Glomerular visceral epithelial cell (primary cell): Measurements from ENCODE around the gene HPDL.

Experiments
- DNase-seq: peaks from one replicate; pipeline ENCODE4 v3.0.0-alpha.2; 2016; ENCODE audit errors: extremely low spot score

HPDL gene

DNA sequence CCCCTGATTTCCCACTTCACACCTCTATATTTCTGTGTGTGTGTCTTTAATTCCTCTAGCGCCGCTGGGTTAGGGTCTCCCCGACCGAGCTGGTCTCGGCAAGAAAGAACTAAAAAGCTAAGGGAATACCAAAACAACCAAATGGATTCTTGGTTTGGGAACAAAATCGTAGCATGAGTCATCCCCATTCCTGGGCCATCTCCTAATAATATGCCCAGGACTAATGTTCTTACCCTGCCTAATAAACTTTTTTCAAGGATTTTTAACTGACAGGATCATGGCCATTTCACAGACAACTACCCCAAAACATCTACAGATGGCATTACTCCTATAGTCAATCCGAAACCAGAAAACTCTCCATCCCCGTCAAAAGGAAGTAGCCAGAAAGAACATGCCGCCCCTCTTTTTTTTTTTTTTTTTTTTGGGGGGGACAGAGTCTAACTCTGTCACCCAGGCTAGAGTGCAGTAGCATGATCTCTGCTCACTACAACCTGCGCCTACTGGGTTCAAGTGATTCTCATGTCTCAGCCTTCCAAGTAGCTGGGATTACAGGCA, 4.1 kb upstream of the HPDL start:
- no peak for DNase-seq

DNA sequence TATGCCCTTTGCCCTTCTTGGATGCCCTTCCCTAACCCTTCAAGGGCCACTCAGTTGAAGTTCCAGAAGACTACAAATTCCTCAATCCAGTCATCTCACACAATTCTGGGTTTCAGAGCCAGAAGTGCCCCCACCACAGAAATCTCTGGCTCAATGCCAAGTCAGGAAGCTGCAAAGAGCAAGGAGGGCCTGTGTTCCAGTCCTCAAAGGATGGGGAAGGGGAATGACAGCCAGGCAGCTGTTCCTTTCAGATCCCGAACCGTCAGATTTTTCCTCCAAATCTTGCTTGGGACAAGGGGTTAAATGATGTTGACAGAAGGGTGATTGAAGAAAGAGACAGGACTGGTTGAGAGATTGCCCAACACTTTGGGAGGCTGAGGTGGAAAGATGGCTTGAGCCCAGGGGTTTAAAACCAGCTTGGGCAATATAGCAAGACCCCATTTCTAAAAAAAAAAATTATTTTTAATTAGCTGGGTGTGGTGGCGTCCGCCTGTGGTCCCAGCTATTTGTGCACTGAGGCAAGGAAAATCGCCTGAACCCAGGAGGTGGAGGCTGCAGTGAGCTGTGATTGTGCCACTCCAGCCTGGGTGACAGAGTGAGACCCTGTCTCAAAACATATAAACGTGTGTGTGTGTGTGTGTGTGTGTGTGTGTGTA, 716 bp upstream of the HPDL start:
- no peak for DNase-seq

DNA sequence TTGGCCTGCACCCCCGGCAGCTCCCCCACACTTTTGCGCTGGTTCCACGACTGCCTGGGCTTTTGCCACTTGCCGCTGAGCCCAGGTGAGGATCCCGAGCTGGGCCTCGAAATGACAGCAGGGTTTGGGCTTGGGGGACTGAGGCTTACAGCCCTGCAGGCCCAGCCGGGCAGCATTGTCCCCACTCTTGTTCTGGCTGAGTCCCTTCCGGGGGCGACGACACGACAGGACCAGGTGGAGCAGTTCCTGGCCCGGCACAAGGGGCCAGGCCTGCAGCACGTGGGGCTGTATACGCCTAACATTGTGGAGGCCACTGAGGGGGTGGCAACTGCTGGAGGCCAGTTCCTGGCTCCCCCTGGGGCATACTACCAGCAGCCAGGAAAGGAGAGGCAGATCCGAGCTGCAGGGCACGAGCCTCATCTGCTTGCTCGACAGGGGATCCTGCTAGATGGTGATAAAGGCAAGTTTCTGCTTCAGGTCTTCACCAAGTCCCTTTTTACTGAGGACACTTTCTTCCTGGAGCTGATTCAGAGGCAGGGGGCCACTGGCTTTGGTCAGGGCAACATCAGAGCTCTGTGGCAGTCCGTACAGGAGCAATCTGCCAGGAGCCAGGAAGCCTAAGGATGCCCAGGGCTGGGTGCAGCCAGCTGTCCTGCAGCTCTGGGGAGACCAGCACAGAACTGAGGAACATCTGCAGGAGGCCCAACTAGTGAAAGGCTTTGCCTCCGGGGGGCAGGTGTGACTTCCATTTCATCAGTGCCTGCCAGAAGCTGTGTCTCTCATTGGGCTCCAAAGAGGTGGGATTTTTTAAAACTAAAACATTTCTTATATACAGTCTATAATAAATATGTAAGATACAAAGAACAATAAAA, 1.2 kb downstream of the HPDL start:
- DNase-seq: no peak

DNA sequence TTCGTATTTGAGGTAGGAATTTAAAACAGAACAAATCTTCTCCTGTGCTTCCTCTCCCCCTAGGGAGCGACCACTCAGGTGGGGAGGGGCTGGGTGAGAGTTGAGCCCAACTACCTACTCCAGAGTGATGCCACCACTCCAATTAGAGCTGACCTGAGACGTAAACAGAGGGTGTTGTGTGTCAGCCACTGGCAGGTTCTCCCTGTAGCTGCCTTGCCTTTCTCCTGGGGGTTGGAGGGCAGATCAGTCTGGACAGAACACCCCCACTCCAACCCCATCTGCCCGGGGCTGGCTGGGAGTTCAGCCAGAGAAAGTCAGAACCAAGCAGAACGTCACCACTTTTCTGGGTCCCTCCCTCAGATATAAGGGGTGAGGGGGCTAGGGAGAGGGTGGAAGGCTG, 2.0 kb downstream of the HPDL start:
- DNase-seq: no peak

- DNase-seq: no peak
Observed at GRCh38 chr1:45329445-45329844, 2.8 kb downstream of the HPDL start.

DNA sequence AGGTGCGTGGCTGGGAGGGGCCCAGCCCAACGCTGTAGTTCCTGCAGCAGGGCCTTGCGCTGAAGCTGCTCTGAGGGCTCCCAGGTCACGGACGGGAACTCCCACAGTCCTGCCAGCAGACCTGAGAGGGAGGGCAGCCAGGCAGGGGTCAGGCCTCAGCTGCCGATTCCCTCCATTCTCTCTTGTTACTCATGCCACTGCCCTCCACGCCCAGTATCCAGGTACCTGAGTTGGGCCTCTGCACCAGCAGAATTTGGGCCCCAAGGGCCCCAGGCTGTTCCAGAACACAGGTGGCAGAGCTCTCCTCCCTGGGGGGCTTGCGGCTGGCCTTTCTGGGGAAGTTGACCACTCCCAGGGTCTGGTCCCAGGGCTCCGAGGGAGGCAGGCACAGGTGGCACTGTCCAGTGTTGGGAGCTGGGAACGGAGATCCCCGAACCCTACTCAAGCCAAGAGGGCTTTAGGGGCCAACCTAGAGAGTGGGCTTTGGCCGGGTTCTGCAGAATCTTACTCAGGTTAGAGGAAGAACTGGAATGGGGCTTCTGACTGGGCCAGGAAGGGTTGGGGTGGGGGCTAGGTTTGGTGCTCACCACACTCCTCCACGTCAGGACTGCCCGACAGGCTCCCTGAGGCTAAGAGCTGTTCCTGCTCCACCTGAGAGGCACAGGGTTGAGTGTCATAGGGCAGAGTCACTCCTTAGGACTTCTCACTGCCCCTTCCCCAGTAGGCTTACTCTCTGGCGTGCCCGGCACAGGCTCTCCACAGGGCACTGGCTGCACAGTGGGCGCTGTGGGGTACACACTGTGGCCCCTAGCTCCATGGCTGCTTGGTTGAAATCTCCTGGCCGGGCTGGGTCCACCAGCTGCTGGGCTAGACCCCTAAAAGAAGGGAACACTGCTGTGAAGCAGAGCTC, 5.0 kb downstream of the HPDL start:
- no peak for DNase-seq

- DNase-seq: no peak
Observed at GRCh38 chr1:45332346-45332720, 5.6 kb downstream of the HPDL start.

DNA sequence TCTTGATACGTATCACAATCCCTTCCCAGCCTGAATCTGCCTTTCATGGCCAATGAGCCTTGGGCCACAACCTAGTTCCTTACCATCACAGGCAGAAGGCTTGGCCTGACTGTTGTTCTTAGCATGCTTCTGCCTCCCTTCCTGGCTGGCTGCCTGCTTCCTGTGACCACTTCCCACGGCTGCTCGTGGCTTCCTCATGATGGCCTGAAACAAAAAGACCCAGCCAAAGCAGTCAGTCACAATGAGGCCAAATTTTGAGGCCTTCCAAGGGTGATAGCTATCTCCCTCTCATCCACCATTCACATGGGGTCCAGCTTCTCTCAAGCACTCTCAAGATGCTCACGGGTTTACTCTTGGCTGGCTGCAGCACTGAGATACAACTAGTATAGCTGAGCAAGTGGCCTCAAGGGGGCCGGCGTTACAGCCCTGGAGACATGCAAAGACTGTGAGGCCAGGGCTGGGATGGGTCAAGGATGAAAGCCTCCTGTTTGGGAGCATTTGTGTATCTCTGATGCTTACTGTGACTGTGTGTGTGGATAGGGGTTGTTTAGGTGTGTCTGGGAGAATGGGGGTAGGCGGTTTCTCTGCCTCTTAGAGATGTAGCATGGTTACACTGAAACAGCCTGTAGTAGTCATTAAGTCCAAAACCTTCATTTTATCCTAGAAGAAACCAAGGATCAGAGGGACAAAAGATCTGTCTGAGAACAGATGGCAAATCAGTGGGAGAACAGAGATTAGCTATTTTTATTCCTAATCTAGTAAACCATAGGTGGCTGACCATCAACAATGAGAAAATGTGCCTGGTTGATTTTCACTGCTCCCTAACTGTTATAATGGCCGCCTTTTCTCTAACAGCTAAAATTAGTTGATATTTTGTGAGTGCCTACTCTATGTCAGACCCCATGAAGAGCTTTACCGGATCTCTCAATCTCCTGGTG, 7.9 kb downstream of the HPDL start:
- DNase-seq: no peak

GRCh38 chr1:45335855-45336324, 9.2 kb downstream of the HPDL start:
- no peak for DNase-seq

DNA sequence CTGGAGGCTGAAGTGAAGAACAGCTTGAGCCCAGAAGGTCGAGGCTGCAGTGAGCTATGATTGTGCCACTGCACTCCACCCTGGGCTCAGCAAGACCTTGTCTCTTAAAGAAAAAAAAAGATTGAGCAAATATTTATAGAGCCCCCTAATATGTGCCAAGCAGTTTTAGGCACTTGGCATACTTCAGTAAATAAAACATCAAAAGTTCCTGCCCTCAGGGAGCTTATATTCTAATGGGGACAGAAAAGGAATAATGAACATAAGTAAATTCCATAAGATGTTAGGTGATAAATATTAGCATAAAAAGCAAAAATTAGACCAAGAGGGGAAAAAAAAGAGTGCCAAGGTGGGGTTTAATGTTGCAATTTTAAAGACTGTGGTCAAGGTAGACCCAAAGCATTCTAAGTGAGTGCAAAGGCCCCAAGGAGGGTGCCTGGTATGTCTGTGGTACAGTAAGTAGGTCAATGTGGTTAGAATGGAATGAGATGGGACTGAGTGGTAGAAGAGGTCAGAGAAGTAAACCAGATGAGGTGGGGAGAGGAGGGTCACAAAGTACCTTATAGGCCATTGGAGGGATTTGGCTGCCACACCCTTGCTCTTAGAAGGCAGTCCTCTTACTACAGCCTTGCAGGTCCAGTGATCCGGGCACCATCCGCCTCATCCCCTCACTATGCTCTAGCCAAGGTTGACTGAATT, 11.1 kb downstream of the HPDL start:
- peak; percentile 73 for DNase-seq

DNA sequence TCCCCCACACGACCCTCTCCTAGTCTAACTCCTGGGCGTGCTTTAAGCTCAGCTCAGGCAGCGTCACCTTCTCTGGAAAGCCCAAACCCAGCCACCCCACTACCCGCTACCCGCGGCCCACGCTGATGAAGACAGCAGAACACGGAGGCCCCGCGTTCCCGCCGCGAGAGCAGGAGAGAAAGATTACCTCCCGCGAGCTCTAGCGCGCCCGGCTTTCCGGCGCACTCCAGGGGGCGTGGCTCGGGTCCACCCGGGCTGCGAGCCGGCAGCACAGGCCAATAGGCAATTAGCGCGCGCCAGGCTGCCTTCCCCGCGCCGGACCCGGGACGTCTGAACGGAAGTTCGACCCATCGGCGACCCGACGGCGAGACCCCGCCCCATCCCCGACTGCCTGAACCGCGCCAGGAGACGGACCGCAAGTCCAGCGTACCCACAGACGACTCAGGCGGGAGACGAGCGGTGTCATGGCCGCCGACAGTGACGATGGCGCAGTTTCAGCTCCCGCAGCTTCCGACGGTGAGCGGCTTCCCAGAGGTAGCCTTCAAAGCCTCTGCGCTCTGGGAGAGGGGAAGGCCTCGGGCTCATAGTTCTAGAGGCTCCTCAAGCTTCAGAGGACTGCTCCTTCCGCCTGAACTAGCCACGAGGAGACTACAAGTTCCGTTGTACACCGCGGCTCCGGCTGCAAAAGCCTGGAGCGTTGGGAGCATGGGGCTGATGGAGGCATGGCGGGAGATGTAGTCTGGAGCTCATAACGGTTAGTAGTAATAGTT, 13.3 kb downstream of the HPDL start, which contains the start of the genes MUTYH and TOE1:
Gene MUTYH, minus strand, starts transcription at position 652 of the 770 bp plus-strand sequence. CDS start 5,935 bp downstream, outside the sequence.
Gene TOE1, plus strand, starts transcription at position 382 of the 770 bp plus-strand sequence. Its CDS starts 83 bp downstream, at position 465.
- DNase-seq: peak; percentile 95

DNA sequence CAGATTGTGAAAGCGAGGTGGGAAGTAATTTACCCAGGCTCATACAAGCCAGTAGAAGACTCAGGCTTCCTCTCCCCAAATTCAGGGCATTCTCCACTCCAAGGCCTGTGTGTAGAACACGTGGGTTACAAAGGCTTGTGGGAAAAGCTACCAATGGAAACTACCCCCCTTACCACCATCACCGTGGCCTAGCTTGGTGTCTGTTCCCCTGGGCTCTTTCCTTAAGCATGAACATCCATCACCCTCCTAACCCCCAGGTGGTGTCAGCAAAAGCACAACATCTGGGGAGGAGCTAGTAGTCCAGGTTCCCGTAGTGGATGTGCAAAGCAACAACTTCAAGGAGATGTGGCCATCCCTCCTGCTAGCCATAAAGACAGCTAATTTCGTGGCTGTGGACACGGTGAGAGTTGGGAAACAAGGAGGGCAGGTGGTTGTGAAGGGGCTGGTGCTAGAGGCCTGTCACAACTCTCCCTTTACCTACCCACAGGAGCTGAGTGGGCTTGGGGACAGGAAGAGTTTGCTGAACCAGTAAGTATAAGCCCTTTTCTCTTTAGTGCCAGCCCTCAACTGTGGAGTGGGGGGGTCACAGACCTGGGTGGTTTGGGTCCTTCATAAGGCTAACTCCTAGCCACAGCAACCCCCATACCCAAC, 14.2 kb downstream of the HPDL start:
- DNase-seq: peak; percentile 18

DNA sequence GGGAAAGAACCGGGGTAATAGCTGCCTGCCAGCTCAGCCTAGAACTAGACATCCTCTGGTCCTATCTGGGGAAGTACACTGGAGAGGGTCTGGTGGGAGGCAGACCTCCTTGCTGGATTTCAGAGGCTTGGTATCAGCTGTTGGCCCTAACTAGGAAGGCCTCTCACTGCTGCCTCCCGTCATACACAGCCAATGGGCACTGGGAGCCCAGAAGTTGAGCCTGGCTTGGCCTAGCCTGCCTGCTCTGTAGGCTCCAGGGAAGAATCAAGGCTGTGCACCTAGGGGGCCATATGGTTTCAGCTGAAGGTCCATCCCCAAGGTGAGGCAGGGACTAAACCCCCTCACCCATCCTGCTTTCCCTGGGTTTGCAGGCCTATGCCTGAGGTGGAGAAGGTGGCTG, 17.8 kb downstream of the HPDL start:
- no peak for DNase-seq

DNA sequence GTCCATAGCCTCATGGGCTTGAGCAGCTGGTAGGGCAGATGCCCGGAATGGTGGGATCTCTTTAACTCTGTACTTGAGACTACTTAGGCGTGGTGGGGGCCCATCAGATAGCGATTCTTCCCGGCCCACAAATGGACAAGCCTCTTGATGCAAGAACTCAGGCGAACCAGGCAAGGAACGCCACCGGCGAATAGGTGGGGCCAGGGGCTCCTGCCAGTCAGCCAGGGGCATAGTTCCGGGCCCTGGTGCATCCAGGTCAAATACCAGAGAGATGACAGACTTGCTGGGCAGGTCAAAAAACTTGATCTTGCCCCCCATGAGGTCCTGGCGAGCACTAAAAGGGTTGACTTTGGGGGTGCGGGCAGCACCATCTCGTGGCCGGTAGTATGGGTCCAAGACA, 18.3 kb downstream of the HPDL start:
- DNase-seq: no peak

- DNase-seq: no peak
Observed at GRCh38 chr1:45346473-45346872, 19.8 kb downstream of the HPDL start.

- DNase-seq: peak; percentile 38
Observed at GRCh38 chr1:45348020-45348419, 21.3 kb downstream of the HPDL start.

DNA sequence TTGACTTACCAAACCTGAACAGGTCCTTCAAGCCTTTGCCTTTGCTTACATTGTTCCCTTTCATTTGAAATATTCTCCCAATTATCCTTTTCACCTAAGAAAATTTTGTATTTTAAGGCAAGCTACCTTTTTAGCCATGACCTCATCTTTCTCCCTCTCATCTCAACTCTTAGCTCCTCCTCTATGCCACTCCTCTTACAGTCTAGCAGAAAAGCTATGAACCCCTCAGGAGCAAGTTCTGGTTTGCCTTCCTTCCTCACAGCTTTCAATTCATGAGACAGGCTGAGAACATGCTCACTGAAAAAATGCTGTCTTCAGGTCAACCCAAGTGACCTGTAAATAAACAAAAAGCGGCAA, 21.9 kb downstream of the HPDL start:
- no peak for DNase-seq

DNA sequence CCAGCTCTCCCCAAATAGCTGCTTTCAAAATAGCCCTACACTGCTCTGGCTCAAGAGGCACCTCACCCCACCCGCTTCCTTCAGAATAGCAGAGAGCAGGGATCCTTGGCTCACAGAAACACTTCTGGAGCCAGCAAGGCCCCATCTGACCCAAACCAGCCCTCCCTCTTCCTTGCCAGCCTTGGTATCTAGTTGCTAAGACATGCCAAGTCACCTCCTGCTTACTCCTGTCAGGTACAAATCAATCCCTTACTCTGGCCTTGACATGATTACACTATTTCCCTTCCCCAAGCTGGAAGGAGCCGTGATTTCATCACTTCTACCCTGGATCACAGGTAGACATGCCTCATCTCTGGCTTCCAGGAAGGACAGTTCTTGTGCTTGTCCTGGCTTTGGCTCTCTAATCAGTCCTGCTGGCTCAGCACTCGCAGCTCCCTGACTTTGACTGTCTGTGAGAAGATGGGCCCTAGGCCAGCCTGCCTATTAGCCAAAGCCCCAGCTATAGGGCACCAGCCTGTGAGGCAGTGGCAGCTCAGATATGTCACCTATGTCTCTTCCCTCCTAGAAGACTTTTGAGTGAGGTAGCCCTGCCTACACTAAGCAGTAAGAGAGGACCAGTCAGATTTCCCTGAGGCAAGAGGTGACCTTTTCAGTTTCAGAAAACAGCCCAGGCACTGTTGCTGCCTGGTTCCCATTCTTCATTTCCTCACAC, 22.4 kb downstream of the HPDL start:
- DNase-seq: no peak
